Left renal pelvis (tissue), 4 donors: ENCODE results near the gene FAXDC2. TPM values are rescaled to one million over a fixed set of nuclear protein-coding genes. Genes with fewer than 3 reads are reported as not detected.
A peak's percentile ranks its signal among the peaks of the same experiment; 100 is the strongest.
"Not testable (repeated sequence)": the region's sequence is repeated elsewhere in the genome, so short reads cannot be mapped to it uniquely, and the experiment has no call there.

Experiments used
- DNase-seq, 4 donors: peaks; one replicate each; pipeline ENCODE4 v3.0.0-alpha.2; 2013; ENCODE audit warnings: low read depth in 4 of 4, low spot score in 3 of 4
- polyA plus RNA-seq, 4 donors: library from polyadenylated mRNA; unstranded; fragments of 120-200 nt; gene quantifications; one replicate each; pipeline ENCODE4 v1.2.1, GENCODE V29; 2013; ENCODE audit not compliant: insufficient read length in 4 of 4

The FAXDC2 gene
- polyA plus RNA-seq, 4 donors, result 36.1 to 45.3 (median 40.3) TPM

- no peak for DNase-seq
These were observed 12.4 kb upstream of the FAXDC2 start for GRCh38 chr5:154862766-154863165.

- no peak for DNase-seq
These were observed 11.5 kb upstream of the FAXDC2 start for GRCh38 chr5:154861946-154862345.

- no peak for DNase-seq
These were observed 10.4 kb upstream of the FAXDC2 start for GRCh38 chr5:154860765-154861164.

- DNase-seq, result no peak
These were observed 9.7 kb upstream of the FAXDC2 start for GRCh38 chr5:154860123-154860522.

DNA sequence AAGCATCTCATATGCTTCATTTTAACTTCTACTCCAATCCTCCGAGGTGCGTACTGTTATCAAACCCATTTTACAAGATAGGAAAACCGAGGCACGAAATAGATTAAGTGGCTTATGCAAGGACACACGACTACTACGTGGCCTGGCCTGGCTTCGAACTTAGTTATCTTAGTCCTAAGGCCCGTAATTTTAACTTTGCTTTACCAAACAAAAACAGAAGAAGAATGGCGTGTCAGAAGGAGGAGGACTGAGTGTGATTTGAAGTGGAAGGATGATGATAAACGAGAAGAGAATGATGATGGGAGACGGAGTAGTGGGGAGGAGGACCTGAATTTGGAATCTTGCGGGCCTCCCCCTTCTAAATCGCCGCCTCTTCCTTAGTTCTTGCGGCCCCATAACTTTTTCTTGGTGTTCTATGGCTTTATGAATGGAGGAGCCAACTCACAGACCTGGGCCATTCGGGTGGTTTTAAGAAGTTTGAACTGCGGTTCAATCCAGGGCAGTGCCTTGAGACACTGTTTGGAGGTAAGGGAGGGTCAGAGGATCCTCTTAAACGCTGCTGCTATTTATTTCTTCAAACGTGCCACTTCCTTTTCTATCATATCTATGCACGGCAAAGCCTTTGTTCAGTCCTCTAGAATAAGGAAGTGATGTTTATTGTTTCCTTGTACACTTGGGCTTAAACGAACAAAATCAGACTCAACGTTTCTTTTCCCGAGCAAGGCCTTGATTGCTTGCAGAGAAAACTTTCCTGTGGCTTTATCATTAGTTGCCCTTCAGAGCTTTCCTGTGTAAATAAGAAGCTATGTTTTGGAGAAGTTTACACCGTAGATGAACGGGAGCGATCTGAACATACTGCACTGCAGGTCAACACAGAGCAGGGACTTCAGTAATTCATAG, 8.8 kb upstream of the FAXDC2 start:
- no peak for DNase-seq

GRCh38 chr5:154858297-154858971, 8.0 kb upstream of the FAXDC2 start, which contains the start of gene CNOT8:
Gene CNOT8, plus strand, starts transcription at chr5:154858627. Its CDS starts 4,652 bp downstream, at chr5:154863279.
- DNase-seq, result peak; percentile 92 to 95 (median 93)

- DNase-seq, result peak; percentile 90 to 93 (median 92)
These were observed 7.3 kb upstream of the FAXDC2 start for GRCh38 chr5:154857530-154858296.

DNA sequence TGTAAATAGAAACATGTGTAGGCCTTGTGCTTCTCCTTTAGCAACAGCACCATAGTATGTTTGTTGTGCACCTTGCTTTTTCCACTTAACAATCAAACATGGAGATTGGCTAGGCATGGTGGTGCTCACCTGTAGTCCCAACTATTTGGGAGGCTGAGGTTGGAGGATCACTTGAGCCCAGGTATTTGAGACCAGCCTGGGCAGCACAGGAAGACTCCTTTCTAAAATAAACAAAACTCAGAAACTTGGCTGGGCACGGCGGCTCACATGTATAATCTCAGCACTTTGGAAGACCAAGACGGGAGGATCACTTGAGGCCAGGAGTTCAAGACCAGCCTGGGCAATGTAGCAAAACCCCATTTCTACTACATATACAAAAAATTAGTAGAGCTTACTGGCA, 948 bp upstream of the FAXDC2 start:
- no peak for DNase-seq

DNA sequence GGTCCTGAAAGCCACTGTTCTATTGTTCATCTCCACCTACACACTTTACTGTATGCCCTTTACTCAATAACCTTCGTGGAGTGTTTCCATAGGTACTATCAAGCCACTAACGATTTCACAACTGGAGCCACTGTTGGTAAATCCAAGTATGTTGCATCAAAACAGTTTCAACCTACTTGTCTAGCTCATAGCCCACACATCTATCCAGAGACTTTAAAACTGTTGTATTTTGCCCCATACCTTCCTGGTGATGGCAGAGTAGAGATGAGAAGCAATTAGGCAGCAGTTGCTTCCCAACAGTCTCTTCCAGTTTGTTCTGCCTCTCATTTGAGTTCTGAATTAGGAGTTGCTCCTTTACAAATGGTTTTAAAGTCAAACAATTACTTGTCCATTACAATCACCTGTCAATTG, 607 bp downstream of the FAXDC2 start:
- DNase-seq, result peak in 1 of 4 donors; percentile 27

DNA sequence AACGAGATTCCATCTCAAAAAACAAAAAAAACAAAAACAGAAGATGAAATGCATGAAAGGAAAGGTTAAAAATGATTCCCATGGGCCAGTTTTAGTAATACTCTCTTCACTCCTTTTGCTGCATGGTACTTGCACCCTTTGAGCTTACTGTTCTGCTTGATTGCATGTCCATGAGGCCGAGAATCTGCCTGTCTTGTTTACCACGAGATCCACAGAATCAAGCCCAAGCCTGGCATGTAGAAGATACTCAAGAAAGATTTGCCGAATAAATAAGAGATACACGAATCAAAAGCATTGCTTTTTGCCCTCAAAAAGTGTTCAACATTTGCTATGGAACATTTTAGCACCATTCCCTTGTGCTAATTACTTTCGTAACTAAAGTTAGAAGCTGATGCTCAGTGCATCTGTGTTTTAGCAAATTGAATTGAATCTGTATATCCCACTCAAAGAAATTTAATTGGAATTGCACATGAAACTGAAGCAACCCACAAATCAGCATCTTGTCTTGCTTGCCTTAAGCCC, 1.1 kb downstream of the FAXDC2 start:
- no peak for DNase-seq

DNA sequence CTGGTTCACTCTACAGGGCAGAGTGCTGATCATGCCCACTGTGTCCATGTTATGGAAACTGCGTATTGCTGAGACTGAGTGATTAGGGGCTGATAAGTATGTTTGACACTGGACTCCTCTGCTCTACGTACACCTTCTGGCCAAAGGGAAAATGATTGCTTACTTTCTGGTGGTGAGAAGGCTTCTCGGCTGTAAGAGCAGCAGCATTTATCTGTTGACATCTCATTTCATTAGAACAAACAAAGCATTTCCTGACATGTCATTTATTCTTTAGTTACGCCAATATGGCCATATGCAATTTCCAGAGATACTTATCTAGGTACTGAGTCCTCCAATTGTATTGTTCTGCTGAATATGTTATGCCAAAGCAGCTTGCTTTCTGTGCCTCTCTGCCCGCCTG, 5.6 kb downstream of the FAXDC2 start:
- no peak for DNase-seq

DNA sequence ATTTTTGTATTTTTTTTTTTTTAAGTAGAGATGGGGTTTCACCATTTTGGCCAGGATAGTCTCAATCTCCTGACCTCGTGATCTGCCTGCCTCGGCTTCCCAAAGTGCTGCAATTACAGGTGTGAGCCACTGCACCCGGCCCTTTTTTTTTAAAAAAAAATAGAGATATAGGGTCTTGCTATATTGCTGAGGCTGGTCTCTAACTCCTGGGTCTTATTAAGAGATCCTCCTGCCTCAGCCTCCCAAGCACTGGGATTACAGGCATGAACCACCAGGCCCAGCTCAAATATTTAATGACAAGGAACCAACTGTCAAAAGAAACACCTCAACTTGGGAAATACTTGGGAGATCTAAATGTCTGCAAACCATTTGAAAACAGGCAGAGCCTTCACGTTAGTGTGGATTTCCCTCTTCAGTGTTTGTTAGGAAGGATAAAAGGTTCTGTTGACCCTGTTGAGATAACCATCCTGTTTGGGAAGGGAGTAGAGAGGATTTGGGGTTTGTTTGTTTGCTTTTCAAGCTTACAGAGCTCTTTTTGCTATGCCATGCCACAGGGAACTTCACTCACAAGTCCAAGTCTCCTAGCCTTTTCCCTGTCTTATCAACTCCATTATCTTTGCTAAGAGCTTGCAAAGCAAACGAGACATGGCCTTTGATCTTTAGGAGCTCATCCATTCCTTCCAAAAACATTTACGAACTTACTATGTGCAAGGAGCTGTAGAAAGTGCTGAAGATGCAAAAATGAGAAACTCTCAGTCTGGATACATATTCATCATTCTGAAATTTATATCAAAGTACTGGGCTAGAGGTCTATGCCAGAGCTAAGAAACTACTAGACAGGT, 7.5 kb downstream of the FAXDC2 start:
- no peak for DNase-seq

DNA sequence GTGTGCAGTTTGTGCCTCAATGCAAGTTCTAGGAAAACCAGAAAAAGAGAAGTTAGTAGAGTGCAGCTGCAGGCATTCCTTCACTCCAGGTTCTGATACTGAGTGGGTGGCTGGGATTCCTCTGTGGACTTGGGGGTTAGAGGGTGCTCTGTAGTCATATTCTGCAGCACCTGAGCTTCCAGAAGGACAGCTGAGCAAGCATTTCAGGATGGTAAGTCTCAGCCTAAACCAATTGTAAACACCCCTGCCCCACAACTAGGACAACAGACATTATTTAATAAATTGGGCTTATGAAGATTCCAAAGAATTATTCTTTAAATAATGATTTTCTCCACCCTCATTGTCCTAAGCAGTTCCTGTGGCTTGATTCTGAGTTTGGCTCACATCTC, 9.1 kb downstream of the FAXDC2 start:
- no peak for DNase-seq

GRCh38 chr5:154840435-154841272, 9.7 kb downstream of the FAXDC2 start:
- no peak for DNase-seq

DNA sequence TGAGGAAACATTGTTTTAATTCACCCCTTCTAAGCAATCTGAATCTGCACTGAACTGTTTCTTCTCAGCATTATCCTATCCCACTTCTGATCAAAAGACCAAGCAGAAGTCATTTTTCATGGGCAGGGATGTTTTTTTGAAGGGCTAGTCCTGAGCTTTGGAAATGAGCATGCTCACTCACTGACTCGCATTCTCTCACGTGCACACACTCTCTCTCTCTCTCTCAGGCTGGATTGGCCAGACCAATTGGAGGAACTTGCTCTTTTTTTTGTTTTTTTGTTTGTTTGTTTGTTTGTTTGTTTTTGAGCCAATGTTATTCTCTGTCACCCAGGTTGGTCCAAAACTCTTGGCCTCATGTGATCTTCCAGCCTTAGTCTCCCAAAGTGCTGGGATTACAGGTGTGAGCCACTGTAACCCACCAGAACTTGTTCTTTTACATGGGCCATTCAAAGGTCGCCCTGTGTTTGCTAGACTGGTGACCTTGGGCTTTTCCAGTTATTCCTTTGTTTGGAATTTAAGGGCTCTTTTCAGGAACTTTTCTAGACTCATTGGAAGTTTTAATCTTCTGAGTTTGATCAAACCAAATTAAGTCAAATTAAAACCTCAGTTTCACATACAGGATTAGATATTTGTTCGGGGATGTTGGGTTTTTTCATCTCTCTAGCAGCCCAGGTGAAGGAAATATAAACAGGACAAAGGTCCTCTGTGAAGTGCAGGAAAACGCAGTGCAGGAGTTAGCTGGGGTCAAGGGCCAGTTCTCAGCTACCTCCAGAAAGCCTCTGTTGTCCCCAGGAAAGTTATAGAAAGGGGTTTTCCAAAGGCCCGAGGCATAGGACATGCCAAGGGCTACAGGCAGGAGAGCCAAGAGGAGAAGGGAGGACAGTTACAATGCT, 13.1 kb downstream of the FAXDC2 start:
- no peak for DNase-seq

GRCh38 chr5:154836225-154836624, 14.2 kb downstream of the FAXDC2 start:
- no peak for DNase-seq

DNA sequence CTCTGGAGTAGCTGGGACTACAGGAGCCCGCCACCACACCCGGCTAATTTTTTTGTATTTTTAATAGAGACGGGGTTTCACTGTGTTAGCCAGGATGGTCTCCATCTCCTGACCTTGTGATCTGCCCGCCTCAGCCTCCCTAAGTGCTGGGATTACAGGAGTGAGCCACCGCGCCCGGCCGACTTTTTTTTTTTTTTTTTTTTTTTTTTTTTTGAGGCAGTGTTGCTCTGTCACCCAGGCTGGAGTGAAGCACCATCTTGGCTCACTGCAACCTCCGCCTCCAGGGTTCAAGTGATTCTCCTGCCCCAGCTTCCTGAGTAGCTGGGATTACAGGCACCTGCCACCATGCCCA, 14.7 kb downstream of the FAXDC2 start:
- DNase-seq, result not testable (repeated sequence)

GRCh38 chr5:154834053-154834452, 16.4 kb downstream of the FAXDC2 start:
- no peak for DNase-seq
